CD4-positive, alpha-beta T cell (primary cell): Measurements from ENCODE around the gene PRM2. TPM values are rescaled to one million over a fixed set of nuclear protein-coding genes. Genes with fewer than 3 reads are reported as not detected.

Experiments
- ATAC-seq: fragments of 200-7000 bp; cut with Tn5 transposase; one replicate; pipeline ENCODE4 v1.10.0; 2022; ENCODE audit warnings: mild to moderate bottlenecking; ENCODE audit not compliant: poor library complexity
- CTCF ChIA-PET: fragments of 350-600 bp; sonication (Branson Sonifier 250); formaldehyde crosslinking; loops from one replicate; lab custom pipeline; 2021; ENCODE audit warnings: antibody characterized with exemption, inconsistent platforms; lab: Charles Lee
- POLR2A ChIA-PET: fragments of 350-600 bp; sonication (Branson Sonifier 250); formaldehyde crosslinking; loops from one replicate; lab custom pipeline; 2021; ENCODE audit warnings: antibody characterized with exemption, inconsistent platforms; lab: Charles Lee
- DNase-seq, 14 experiments: peaks; one replicate each; pipeline ENCODE4 v3.0.0-alpha.2; 2013 to 2020; ENCODE audit warnings: mixed read lengths in 2 of 14
- H3K27ac ChIP-seq, 2 donors: one replicate each; pipeline versions ENCODE4 v1.5.1 to v1.7.0; 2013; ENCODE audit warnings: low read length in 2 of 2, low read depth in 1 of 2, mild to moderate bottlenecking in 1 of 2
- H3K27me3 ChIP-seq, 2 experiments: 1 replicate in 1 of 2; 2 replicates in 1 of 2; pipeline versions ENCODE4 v1.6.1 to v1.7.0; 2013; ENCODE audit warnings: low read length in 2 of 2, control low read depth in 1 of 2, mild to moderate bottlenecking in 1 of 2, moderate library complexity in 1 of 2; ENCODE audit not compliant: insufficient read depth in 2 of 2, control insufficient read depth in 1 of 2
- H3K36me3 ChIP-seq: one replicate; pipeline ENCODE4 v1.6.1; 2013; ENCODE audit warnings: low read length, control low read depth; ENCODE audit not compliant: insufficient read depth
- H3K4me1 ChIP-seq: one replicate; pipeline ENCODE4 v1.6.1; 2013; ENCODE audit warnings: low read length, control low read depth; ENCODE audit not compliant: insufficient read depth
- H3K4me3 ChIP-seq: one replicate; pipeline ENCODE4 v1.5.1; 2013; ENCODE audit warnings: mild to moderate bottlenecking, low read length, moderate library complexity
- H3K9me3 ChIP-seq, 2 experiments: 1 replicate in 1 of 2; 2 replicates in 1 of 2; pipeline versions ENCODE4 v1.6.1 to v1.7.0; 2013; ENCODE audit warnings: low read length in 2 of 2, mild to moderate bottlenecking in 2 of 2, control low read depth in 1 of 2, moderate library complexity in 1 of 2; ENCODE audit not compliant: control insufficient read depth in 1 of 2, insufficient read depth in 1 of 2
- H3K27ac Mint-ChIP-seq: one replicate; pipeline ENCODE4 v1.8.0; 2020; ENCODE audit warnings: mixed read lengths
- H3K27me3 Mint-ChIP-seq: one replicate; pipeline ENCODE4 v1.8.0; 2021; ENCODE audit warnings: mixed read lengths
- H3K36me3 Mint-ChIP-seq: one replicate; pipeline ENCODE4 v1.8.0; 2021; ENCODE audit warnings: low read depth, mixed read lengths
- H3K4me1 Mint-ChIP-seq: one replicate; pipeline ENCODE4 v1.8.0; 2021; ENCODE audit warnings: low read depth, mixed read lengths
- H3K4me3 Mint-ChIP-seq: one replicate; pipeline ENCODE4 v1.8.0; 2020; ENCODE audit warnings: mild to moderate bottlenecking, mixed read lengths
- H3K9me3 Mint-ChIP-seq: one replicate; pipeline ENCODE4 v1.8.0; 2020; ENCODE audit warnings: mixed read lengths
- intact Hi-C, 2 experiments: fragments of 100-400 bp; cut with DNase I in 1 of 2; cut with micrococcal nuclease in 1 of 2; formaldehyde crosslinking; loops; one replicate each; pipeline versions ENCODE4 v1.15.1 to v1.9.0; 2023 to 2025; cut with DNase I, micrococcal nuclease
- total RNA-seq, 174 experiments: library from RNA in 2 of 174; stranded (reverse) in 2 of 174; gene quantifications; one replicate each; pipeline ENCODE4 v1.2.3 and lab custom pipeline; 2021 to 2026
- TF ChIP-seq, protein P1 (sequence below): fragments of 200-600 bp; IDR thresholded peaks from one replicate; pipeline ENCODE4 v1.8.0; 2022; ENCODE audit warnings: antibody characterized with exemption, mild to moderate bottlenecking

Gene PRM2
- total RNA-seq, 2 experiments from 2014 or later = not detected

- H3K9me3 Mint-ChIP-seq = no peaks in the 10 kb centered on the region
- TF ChIP-seq, protein P1, sequence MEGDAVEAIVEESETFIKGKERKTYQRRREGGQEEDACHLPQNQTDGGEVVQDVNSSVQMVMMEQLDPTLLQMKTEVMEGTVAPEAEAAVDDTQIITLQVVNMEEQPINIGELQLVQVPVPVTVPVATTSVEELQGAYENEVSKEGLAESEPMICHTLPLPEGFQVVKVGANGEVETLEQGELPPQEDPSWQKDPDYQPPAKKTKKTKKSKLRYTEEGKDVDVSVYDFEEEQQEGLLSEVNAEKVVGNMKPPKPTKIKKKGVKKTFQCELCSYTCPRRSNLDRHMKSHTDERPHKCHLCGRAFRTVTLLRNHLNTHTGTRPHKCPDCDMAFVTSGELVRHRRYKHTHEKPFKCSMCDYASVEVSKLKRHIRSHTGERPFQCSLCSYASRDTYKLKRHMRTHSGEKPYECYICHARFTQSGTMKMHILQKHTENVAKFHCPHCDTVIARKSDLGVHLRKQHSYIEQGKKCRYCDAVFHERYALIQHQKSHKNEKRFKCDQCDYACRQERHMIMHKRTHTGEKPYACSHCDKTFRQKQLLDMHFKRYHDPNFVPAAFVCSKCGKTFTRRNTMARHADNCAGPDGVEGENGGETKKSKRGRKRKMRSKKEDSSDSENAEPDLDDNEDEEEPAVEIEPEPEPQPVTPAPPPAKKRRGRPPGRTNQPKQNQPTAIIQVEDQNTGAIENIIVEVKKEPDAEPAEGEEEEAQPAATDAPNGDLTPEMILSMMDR = peak; percentile 58
- intact Hi-C loops = loop anchor here (1.0 to 10.0 kb wide), 8 partner anchors 40 to 657 kb away; partner anchors contain the start of genes GSPT1 (in 1 of the 2), RMI2 (in 1 of the 2) and TXNDC11 (in 1 of the 2)
- peak overlapping the region; percentile 97 for H3K27ac Mint-ChIP-seq
- peak in 12 of 14 experiments; percentile 38 to 86 (median 55) for DNase-seq
- H3K4me1 ChIP-seq = peaks cover 54% of the 10 kb centered on the region
- H3K27me3 ChIP-seq = no peaks in the 10 kb centered on the region
- peak; percentile 9 for ATAC-seq
- no peaks in the 10 kb centered on the region for H3K27me3 Mint-ChIP-seq
- POLR2A ChIA-PET = interaction anchor here (0.6 to 8.5 kb wide), 17 partner anchors 11 to 626 kb away, joined by 3 to 195 read pairs (median 14); partner anchors contain the start of genes DEXI and TXNDC11
- no peaks in the 10 kb centered on the region for H3K9me3 ChIP-seq
- CTCF ChIA-PET = interaction anchor here (0.6 to 5.6 kb wide), 11 partner anchors 31 to 485 kb away, joined by 3 to 50 read pairs (median 5); partner anchors contain the start of gene TXNDC11
- H3K4me1 Mint-ChIP-seq = peaks cover 49% of the 10 kb centered on the region
- peak overlapping the region; percentile 96 for H3K4me3 ChIP-seq
- peak overlapping the region; percentile 99 for H3K4me3 Mint-ChIP-seq
- H3K36me3 Mint-ChIP-seq = peaks cover 25% of the 10 kb centered on the region
- peaks cover 5% of the 10 kb centered on the region for H3K36me3 ChIP-seq
- no peak overlapping the region for H3K27ac ChIP-seq
These were observed 18.9 kb downstream of the PRM2 start for GRCh38 chr16:11257131-11257938.

DNA sequence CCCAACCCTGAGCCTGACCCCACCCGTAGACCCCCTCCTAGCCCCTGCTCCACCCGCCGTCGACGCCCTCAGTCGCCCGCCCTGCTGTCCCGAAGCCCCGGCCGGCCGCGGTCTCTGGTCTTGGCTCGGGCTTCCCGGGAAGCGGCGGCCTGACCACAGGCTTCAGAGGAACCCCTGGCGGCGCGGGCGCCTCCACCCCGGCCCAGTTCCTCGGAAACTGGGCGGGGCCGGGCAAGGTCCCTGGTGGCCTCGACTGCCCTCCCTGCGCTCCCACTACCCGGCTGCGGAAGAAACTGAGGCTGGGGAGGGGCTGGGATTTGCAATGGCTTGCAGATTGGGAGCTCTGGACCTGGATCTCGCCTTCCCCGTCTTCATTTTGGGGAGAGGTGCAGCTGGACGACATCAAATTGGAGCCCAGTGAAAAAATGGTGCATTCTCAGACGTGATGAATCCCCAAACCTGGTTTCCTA lies 19.6 kb downstream of the PRM2 start:
- intact Hi-C loops = loop anchor here (1.0 to 10.0 kb wide), 9 partner anchors 41 to 658 kb away; partner anchors contain the start of genes GSPT1 (in 1 of the 2), RMI2 (in 1 of the 2) and TXNDC11 (in 1 of the 2)
- Histone ChIP-seq H3K4me1 (peaks cover 60% of the 10 kb centered on the region), H3K4me3 (peak overlapping the region; percentile 96), H3K9me3 (no peaks in the 10 kb centered on the region), H3K27ac (peak overlapping the region; percentile 74 to 83), H3K27me3 (no peaks in the 10 kb centered on the region), H3K36me3 (peaks cover 7% of the 10 kb centered on the region)
- ChIA-PET CTCF (interaction anchor here (0.6 to 5.6 kb wide), 12 partner anchors 23 to 486 kb away, joined by 3 to 50 read pairs (median 6); partner anchors contain the start of gene TXNDC11), POLR2A (interaction anchor here (0.5 to 8.5 kb wide), 39 partner anchors 9 to 540 kb away, joined by 3 to 195 read pairs (median 5); partner anchors contain the start of genes CLEC16A, DEXI, TXNDC11 and ZC3H7A)
- H3K27me3 Mint-ChIP-seq = no peaks in the 10 kb centered on the region
- peaks cover 31% of the 10 kb centered on the region for H3K36me3 Mint-ChIP-seq
- peak in 5 of 14 experiments; percentile 9 to 63 (median 27) for DNase-seq
- TF ChIP-seq, protein P1 = no peak
- no peak for ATAC-seq
- H3K4me1 Mint-ChIP-seq = peaks cover 55% of the 10 kb centered on the region
- no peaks in the 10 kb centered on the region for H3K9me3 Mint-ChIP-seq
- H3K4me3 Mint-ChIP-seq = peak overlapping the region; percentile 99
- H3K27ac Mint-ChIP-seq = peak overlapping the region; percentile 97
